ENCODE results near the gene LAX1. TPM values are rescaled to one million over a fixed set of nuclear protein-coding genes. Genes with fewer than 3 reads are reported as not detected.
A peak's percentile ranks its signal among the peaks of the same experiment; 100 is the strongest.

Gene LAX1
- total RNA-seq, 4 donors from 2014 or later, result 0.13 to 2.3 (median 0.97) TPM

DNA sequence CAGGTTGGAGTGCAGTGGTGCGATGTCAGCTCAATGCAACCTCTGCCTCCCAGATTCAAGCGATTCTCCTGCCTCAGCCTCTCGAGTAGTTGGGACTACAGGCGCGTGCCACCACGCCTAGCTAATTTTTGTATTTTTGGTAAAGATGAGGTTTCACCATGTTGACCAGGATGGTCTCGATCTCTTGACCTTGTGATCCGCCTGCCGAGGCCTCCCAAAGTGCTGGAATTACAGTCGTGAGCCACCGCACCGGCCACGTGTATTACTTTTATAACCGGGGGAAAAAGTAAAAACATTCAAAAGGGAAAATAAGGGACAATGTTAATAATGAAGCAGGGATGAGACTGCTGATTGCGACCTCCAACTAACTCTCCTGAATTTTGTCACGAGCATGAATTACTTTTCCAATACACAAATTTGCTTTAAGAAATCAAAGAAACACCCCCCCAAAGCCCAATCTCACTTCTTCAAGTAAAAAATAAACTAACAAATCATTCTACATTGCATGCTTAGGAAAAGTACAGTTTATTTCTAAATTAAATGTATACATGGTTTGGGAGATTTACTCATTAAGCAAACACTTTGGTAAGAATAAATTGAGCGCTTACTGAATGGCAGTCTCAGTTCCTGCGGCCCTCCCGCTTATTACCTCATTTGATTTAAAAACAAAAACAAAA lies 29.9 kb downstream of the LAX1 start:
- no peaks in the 10 kb centered on the region for H3K9me3 ChIP-seq
- no peak for TF ChIP-seq EP300 (IDR thresholded peaks at IDR 0.05)
- TF ChIP-seq POLR2AphosphoS5 (IDR thresholded peaks at IDR 0.05), result no peak
- TF ChIP-seq, protein P1, sequence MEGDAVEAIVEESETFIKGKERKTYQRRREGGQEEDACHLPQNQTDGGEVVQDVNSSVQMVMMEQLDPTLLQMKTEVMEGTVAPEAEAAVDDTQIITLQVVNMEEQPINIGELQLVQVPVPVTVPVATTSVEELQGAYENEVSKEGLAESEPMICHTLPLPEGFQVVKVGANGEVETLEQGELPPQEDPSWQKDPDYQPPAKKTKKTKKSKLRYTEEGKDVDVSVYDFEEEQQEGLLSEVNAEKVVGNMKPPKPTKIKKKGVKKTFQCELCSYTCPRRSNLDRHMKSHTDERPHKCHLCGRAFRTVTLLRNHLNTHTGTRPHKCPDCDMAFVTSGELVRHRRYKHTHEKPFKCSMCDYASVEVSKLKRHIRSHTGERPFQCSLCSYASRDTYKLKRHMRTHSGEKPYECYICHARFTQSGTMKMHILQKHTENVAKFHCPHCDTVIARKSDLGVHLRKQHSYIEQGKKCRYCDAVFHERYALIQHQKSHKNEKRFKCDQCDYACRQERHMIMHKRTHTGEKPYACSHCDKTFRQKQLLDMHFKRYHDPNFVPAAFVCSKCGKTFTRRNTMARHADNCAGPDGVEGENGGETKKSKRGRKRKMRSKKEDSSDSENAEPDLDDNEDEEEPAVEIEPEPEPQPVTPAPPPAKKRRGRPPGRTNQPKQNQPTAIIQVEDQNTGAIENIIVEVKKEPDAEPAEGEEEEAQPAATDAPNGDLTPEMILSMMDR (IDR thresholded peaks at IDR 0.05), result no peak
- TF ChIP-seq POLR2A (IDR thresholded peaks at IDR 0.05; ENCODE audit: low read depth), result no peak
- H3K4me3 ChIP-seq, result peak overlapping the region; percentile 78 to 86 (median 80)
- 76% methylated on average over 19 of the region's 19 CpGs for WGBS
- no peaks in the 10 kb centered on the region for H3K27me3 ChIP-seq
- H3K36me3 ChIP-seq, result peaks cover 0 to 10% (median 3%) of the 10 kb centered on the region in 4 donors
- no peak for DNase-seq (ENCODE audit: extremely low spot score)
- peak overlapping the region; percentile 94 to 98 (median 96) for H3K27ac ChIP-seq (replicated peaks in 1 of 4)
- peaks cover 30 to 42% (median 41%) of the 10 kb centered on the region in 4 donors for H3K4me1 ChIP-seq
- intact Hi-C loops (cut with DNase I), result no loop called here

DNA sequence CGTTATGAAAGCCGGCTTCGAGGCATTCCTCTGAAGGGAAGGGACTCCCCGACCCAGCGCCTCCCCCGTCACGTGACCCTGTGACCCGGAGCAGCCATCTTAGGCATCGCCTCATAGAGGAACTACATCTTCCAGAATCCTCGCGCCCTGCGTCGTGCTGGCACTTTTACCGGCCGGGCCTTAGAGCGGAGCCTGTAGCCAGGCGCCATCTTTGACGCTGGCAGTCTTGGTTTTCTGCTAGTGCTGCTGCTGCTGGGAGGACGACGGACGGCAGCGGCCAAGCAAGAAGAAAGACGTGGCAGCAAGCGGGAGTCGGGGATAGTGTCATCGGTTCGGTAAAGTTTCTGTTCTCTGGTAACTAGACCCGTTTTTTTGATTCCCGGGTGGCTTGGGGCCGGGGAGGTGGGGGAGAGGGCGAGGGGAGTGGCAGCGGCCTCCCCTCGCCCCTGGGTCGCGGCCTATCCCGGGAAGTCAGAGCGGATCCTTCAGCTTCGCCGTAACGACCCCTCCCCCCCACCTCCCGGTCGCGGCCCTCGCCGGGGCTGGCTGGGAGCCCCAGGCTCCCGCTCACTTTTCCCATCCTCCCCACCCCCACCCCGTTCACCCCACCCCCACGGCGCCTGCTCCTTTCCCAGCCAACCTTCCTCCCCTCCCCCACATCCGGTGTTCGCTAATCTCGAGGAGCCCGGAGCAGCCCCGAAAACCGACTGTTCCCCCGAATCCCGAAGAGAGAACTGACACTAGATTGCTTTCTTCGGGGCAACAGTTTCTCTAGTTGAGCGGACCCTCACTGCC lies 30.7 kb downstream of the LAX1 start, which contains the start of the genes ZBED6 and ZC3H11A:
TSS of gene ZBED6 (plus strand) at position 183 of the 795 bp plus-strand sequence. CDS start 1,900 bp downstream, outside the sequence.
TSS of gene ZC3H11A (plus strand) at position 183 of the 795 bp plus-strand sequence. CDS start 21,448 bp downstream, outside the sequence.
- DNase-seq (ENCODE audit: extremely low spot score), result peak; percentile 100
- Histone ChIP-seq H3K27ac (replicated peaks in 1 of 4) (peak within 1 kb of the TSS; percentile 94 to 98 (median 96)), H3K9me3 (no peaks in the 10 kb centered on the region), H3K4me1 (peaks cover 37 to 50% (median 48%) of the 10 kb centered on the region in 4 donors), H3K4me3 (peak within 1 kb of the TSS; percentile 78 to 86 (median 80)), H3K27me3 (no peaks in the 10 kb centered on the region), H3K36me3 (peaks cover 0 to 10% (median 3%) of the 10 kb centered on the region in 4 donors)
- intact Hi-C loops (cut with DNase I), result no loop called here
- no peak for TF ChIP-seq EP300 (IDR thresholded peaks at IDR 0.05)
- TF ChIP-seq POLR2A (IDR thresholded peaks at IDR 0.05; ENCODE audit: low read depth), result peak; percentile 78
- peak; percentile 90 to 96 for TF ChIP-seq POLR2AphosphoS5 (IDR thresholded peaks at IDR 0.05)
- TF ChIP-seq, protein P1 (IDR thresholded peaks at IDR 0.05), result no peak
- WGBS, result under 1% methylated on average over 53 of the region's 59 CpGs

DNA sequence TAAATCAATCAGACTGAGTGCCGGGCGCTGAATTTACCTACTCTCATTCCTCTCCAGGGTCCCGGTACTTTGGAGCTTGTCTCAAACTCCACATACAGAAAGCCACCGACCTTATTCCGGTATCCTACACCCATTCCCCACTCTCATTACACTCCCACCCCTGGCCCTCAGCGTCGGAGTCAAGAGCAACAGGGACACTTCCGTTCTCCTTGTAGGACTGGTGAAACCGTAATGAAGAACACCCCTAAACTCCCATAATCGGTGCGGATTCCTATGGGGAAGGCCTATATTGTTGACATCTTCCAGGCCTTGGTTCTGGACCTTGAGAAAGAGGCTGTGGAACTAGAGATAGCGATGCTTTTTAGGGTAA lies 31.2 kb downstream of the LAX1 start:
- Histone ChIP-seq H3K9me3 (no peaks in the 10 kb centered on the region), H3K4me1 (peaks cover 43 to 55% (median 54%) of the 10 kb centered on the region in 4 donors), H3K27me3 (no peaks in the 10 kb centered on the region), H3K36me3 (peaks cover 0 to 10% (median 3%) of the 10 kb centered on the region in 4 donors), H3K4me3 (peak overlapping the region; percentile 78 to 86 (median 80)), H3K27ac (replicated peaks in 1 of 4) (peak overlapping the region; percentile 94 to 98 (median 96))
- intact Hi-C loops (cut with DNase I), result no loop called here
- WGBS, result 0% methylated on average over 12 of the region's 12 CpGs
- DNase-seq (ENCODE audit: extremely low spot score), result no peak
- no peak for TF ChIP-seq POLR2A (IDR thresholded peaks at IDR 0.05; ENCODE audit: low read depth)
- TF ChIP-seq EP300 (IDR thresholded peaks at IDR 0.05), result no peak

DNA sequence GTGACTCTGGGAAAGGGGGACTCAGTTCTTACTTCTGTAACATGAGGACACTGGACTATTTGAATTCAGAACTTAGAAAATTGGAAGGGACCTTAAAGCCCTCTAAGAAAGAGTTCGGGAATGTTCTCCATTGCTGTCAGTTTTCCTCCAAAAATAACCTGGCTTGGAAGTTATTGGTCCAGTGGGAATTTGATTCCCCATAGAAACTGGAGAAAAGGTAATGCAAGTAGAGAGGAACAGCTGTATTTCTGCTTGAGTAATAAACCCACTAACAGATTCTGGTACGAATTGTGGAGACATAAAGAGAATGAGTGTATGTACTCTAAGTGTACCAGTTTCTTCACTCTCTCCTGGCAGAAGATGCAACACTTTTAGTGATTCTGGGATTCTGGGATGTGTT lies 32.2 kb downstream of the LAX1 start:
- H3K36me3 ChIP-seq, result peaks cover 0 to 10% (median 3%) of the 10 kb centered on the region in 4 donors
- no peak for DNase-seq (ENCODE audit: extremely low spot score)
- peak overlapping the region; percentile 78 to 86 (median 80) for H3K4me3 ChIP-seq
- 51% methylated on average over 2 of the region's 2 CpGs for WGBS
- no peak for TF ChIP-seq POLR2AphosphoS5 (IDR thresholded peaks at IDR 0.05)
- TF ChIP-seq EP300 (IDR thresholded peaks at IDR 0.05), result no peak
- TF ChIP-seq POLR2A (IDR thresholded peaks at IDR 0.05; ENCODE audit: low read depth), result no peak
- TF ChIP-seq, protein P1 (IDR thresholded peaks at IDR 0.05), result no peak
- H3K27me3 ChIP-seq, result no peaks in the 10 kb centered on the region
- intact Hi-C loops (cut with DNase I), result no loop called here
- H3K9me3 ChIP-seq, result no peaks in the 10 kb centered on the region
- peaks cover 47 to 65% (median 61%) of the 10 kb centered on the region in 4 donors for H3K4me1 ChIP-seq
- H3K27ac ChIP-seq (replicated peaks in 1 of 4), result peak overlapping the region in 3 of 4 donors; percentile 96 to 98 (median 97)

Data from esophagus muscularis mucosa (tissue), 4 donors.